ENCODE measurements around the gene CMIP.

- no peak for TF ChIP-seq CTCF (conservative IDR thresholded peaks at IDR 0.05; ENCODE audit: low read depth, low read length)
- no peak for TF ChIP-seq EZH2phosphoT487 (IDR thresholded peaks at IDR 0.05; ENCODE audit: borderline replicate concordance, low read length)
- no peak for TF ChIP-seq EZH2 (IDR thresholded peaks at IDR 0.05; ENCODE audit: low read length, unreplicated experiment)
Observed at GRCh38 chr16:81625544-81626153, 181.0 kb downstream of the CMIP start.
